HG03378 (cell line): ENCODE measurements around the gene RPL35A.
"Not testable (repeated sequence)": the region's sequence is repeated elsewhere in the genome, so short reads cannot be mapped to it uniquely, and the experiment has no call there.

ENCODE experiments used
- ATAC-seq: cut with Tn5 transposase; IDR thresholded peaks from one replicate; pipeline ENCODE4 v1.9.1; 2021; ENCODE audit warnings: mild to moderate bottlenecking, moderate library complexity; ENCODE audit not compliant: unreplicated experiment

Gene RPL35A

GRCh38 chr3:197949778-197950676 lies at the start of gene RPL35A:
Gene RPL35A, plus strand, starts transcription at chr3:197950190. Its CDS starts 778 bp downstream, at chr3:197950968.
- ATAC-seq: peak; percentile 89

GRCh38 chr3:197901626-197902025 lies 48.4 kb upstream of the RPL35A start:
- ATAC-seq: no peak

GRCh38 chr3:197906023-197906849 lies 43.8 kb upstream of the RPL35A start:
- ATAC-seq: peak; percentile 86

GRCh38 chr3:197906850-197907187 lies 43.2 kb upstream of the RPL35A start:
- ATAC-seq: no peak

GRCh38 chr3:197907196-197907595 lies 42.8 kb upstream of the RPL35A start:
- ATAC-seq: no peak

GRCh38 chr3:197908550-197908949 lies 41.4 kb upstream of the RPL35A start:
- not testable (repeated sequence) for ATAC-seq

- ATAC-seq: no peak
These were observed 40.9 kb upstream of the RPL35A start for GRCh38 chr3:197908957-197909701.

- no peak for ATAC-seq
These were observed 37.1 kb upstream of the RPL35A start for GRCh38 chr3:197912741-197913476.

GRCh38 chr3:197913641-197914380 lies 36.2 kb upstream of the RPL35A start:
- no peak for ATAC-seq

GRCh38 chr3:197921429-197922275 lies 28.3 kb upstream of the RPL35A start:
- ATAC-seq: not testable (repeated sequence)

GRCh38 chr3:197926418-197926817 lies 23.6 kb upstream of the RPL35A start:
- ATAC-seq: no peak

GRCh38 chr3:197927578-197927977 lies 22.4 kb upstream of the RPL35A start:
- ATAC-seq: not testable (repeated sequence)

GRCh38 chr3:197936819-197937384 lies 13.1 kb upstream of the RPL35A start:
- no peak for ATAC-seq

- no peak for ATAC-seq
These were observed 9.1 kb upstream of the RPL35A start for GRCh38 chr3:197940745-197941384.

- ATAC-seq: no peak
These were observed 6.9 kb upstream of the RPL35A start for GRCh38 chr3:197942956-197943556.

- ATAC-seq: no peak
These were observed 706 bp upstream of the RPL35A start for GRCh38 chr3:197949191-197949777.

- ATAC-seq: no peak
These were observed 679 bp downstream of the RPL35A start for GRCh38 chr3:197950677-197951061.
